ENCODE measurements around the gene KRTAP1-3.

Gene KRTAP1-3

DNA sequence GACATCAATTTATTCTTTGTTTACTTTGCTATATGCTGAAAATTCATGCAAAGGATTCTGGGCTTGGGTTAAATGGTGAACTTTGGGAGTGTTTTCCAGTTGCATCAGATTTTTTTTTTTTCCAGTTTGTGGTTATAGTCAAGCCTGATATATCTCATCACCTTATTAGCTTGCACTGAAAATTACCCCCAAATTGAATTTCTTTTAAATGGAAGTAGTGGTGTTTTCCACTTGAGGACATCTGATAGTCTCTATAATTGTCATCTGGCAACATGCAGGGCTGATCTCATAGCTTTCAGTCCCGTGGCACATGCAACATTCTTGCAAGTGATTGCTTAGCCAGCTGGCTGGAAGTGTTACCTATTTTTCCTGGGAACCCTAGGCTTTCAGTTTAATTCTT, 21.1 kb downstream of the KRTAP1-3 start:
- Histone ChIP-seq H3K79me1 (ENCODE audit: low read depth, low read length) (no peaks in the 10 kb centered on the region), H2AFZ (ENCODE audit: low read length) (no peak overlapping the region), H2AK5ac (ENCODE audit: low read depth, low read length) (no peak overlapping the region), H2BK5ac (ENCODE audit: low read length) (no peak overlapping the region), H3K9me3 (replicated peaks in 1 of 2; ENCODE audit: control insufficient read depth in 2 of 2, insufficient read depth in 1 of 2, low read depth in 1 of 2, low read length in 2 of 2) (no peaks in the 10 kb centered on the region), H3K4me3 (ENCODE audit: low read length in 2 of 2) (no peak overlapping the region), H4K91ac (ENCODE audit: low read depth, low read length, poor library complexity) (no peak overlapping the region), H3K27ac (replicated peaks; ENCODE audit: low read length) (no peak overlapping the region), H3K4ac (ENCODE audit: low read length) (no peak overlapping the region), H2BK15ac (ENCODE audit: low read length) (no peak overlapping the region), H3K9ac (ENCODE audit: low read depth, low read length, poor library complexity) (no peak overlapping the region), H2BK120ac (ENCODE audit: low read depth, low read length) (no peak overlapping the region), H3K4me1 (ENCODE audit: control insufficient read depth in 2 of 2, insufficient read depth in 1 of 2, low read depth in 1 of 2, low read length in 2 of 2) (peaks cover 0 to 4% of the 10 kb centered on the region in 2 donors), H3K36me3 (replicated peaks in 1 of 2; ENCODE audit: control insufficient read depth in 2 of 2, insufficient read depth in 2 of 2, low read length in 2 of 2) (no peaks in the 10 kb centered on the region), H3K18ac (ENCODE audit: low read length) (no peak overlapping the region), H3K23ac (ENCODE audit: low read depth, low read length, poor library complexity) (no peak overlapping the region), H3K4me2 (ENCODE audit: insufficient read depth, low read length, poor library complexity, severe bottlenecking) (no peak overlapping the region), H3K27me3 (ENCODE audit: control insufficient read depth in 3 of 3, insufficient read depth in 3 of 3, low read depth in 1 of 3, low read length in 3 of 3) (no peaks in the 10 kb centered on the region), H4K8ac (ENCODE audit: low read depth, low read length) (no peak overlapping the region), H3K14ac (ENCODE audit: low read length) (no peak overlapping the region), H2BK12ac (ENCODE audit: low read length) (no peak overlapping the region)
- DNase-seq (ENCODE audit: low spot score), result no peak
- no CpG with 5 or more reads among the region's 1 CpG for WGBS, 2 donors (ENCODE audit: extremely low coverage in 2 of 2, insufficient read length in 2 of 2, insufficient replicate concordance in 1 of 2)

DNA sequence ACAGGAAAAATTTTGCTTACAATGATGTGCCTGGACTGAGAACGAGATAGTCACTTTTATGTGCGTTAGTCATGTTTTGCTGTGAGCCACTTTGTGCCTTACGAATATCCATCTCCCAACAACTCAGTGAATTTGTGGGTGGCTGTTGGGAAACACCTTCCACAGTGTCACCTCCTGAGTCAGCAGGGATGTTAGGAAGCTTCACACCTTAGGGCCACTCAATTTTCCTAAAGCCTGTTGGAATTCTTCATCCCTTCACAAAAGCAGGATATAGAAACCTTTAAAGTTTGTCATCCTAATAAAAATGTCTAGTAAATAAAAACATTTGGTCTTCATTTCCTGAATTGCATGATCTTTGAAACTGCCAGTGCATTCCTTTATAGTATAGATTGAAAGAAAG, 21.5 kb downstream of the KRTAP1-3 start:
- WGBS, 2 donors (ENCODE audit: extremely low coverage in 2 of 2, insufficient read length in 2 of 2, insufficient replicate concordance in 1 of 2), result no CpG with 5 or more reads among the region's 3 CpGs
- no peak overlapping the region for H3K9ac ChIP-seq (ENCODE audit: low read depth, low read length, poor library complexity)
- H2BK12ac ChIP-seq (ENCODE audit: low read length), result no peak overlapping the region
- no peaks in the 10 kb centered on the region for H3K9me3 ChIP-seq (replicated peaks in 1 of 2; ENCODE audit: control insufficient read depth in 2 of 2, insufficient read depth in 1 of 2, low read depth in 1 of 2, low read length in 2 of 2)
- H4K8ac ChIP-seq (ENCODE audit: low read depth, low read length), result no peak overlapping the region
- no peak overlapping the region for H2AK5ac ChIP-seq (ENCODE audit: low read depth, low read length)
- H4K91ac ChIP-seq (ENCODE audit: low read depth, low read length, poor library complexity), result no peak overlapping the region
- H3K4me3 ChIP-seq (ENCODE audit: low read length in 2 of 2), result peak overlapping the region in 1 of 2 donors; percentile 25
- H3K4me1 ChIP-seq (ENCODE audit: control insufficient read depth in 2 of 2, insufficient read depth in 1 of 2, low read depth in 1 of 2, low read length in 2 of 2), result peaks cover 0 to 5% of the 10 kb centered on the region in 2 donors
- no peak overlapping the region for H2AFZ ChIP-seq (ENCODE audit: low read length)
- no peaks in the 10 kb centered on the region for H3K36me3 ChIP-seq (replicated peaks in 1 of 2; ENCODE audit: control insufficient read depth in 2 of 2, insufficient read depth in 2 of 2, low read length in 2 of 2)
- H3K4ac ChIP-seq (ENCODE audit: low read length), result no peak overlapping the region
- H2BK120ac ChIP-seq (ENCODE audit: low read depth, low read length), result no peak overlapping the region
- no peaks in the 10 kb centered on the region for H3K79me1 ChIP-seq (ENCODE audit: low read depth, low read length)
- no peaks in the 10 kb centered on the region for H3K27me3 ChIP-seq (ENCODE audit: control insufficient read depth in 3 of 3, insufficient read depth in 3 of 3, low read depth in 1 of 3, low read length in 3 of 3)
- H2BK5ac ChIP-seq (ENCODE audit: low read length), result no peak overlapping the region
- no peak overlapping the region for H3K27ac ChIP-seq (replicated peaks; ENCODE audit: low read length)
- no peak overlapping the region for H3K23ac ChIP-seq (ENCODE audit: low read depth, low read length, poor library complexity)
- no peak overlapping the region for H3K18ac ChIP-seq (ENCODE audit: low read length)
- H3K4me2 ChIP-seq (ENCODE audit: insufficient read depth, low read length, poor library complexity, severe bottlenecking), result no peak overlapping the region
- H2BK15ac ChIP-seq (ENCODE audit: low read length), result no peak overlapping the region
- H3K14ac ChIP-seq (ENCODE audit: low read length), result no peak overlapping the region
- DNase-seq (ENCODE audit: low spot score), result no peak

DNA sequence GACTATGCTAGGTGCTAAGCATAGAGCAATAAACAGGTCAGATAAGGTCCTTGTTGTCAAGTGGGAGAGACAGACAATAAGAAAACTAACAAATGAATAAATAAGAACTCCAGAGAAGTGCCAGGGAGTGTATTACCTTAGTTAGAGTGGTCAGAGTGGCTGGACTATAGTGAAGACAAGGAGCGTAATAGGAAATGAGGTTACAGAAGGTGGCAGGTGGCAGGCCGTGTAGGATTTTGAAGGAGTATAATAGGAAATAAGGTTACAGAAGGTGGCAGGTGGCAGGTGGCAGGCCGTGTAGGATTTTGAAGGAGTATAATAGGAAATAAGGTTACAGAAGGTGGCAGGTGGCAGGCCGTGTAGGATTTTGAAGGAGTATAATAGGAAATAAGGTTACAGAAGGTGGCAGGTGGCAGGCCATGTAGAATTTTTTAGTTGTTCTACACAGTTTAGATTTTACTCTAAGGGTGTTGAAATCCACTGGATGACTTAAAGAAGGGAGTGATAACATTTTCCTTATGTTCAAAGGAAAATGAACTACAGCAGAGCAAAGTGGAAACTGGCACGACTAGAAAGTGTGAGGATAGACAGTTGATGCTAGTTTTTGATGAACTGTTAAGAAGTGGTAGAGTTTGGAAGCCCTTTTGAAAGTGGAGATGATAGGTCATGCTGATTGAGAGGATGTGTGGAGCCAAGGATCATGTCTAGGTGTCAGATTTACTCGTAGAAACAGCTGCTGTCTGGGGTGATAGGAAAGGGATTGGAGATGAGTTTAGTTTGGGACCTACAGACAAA, 22.2 kb downstream of the KRTAP1-3 start:
- DNase-seq (ENCODE audit: low spot score), result no peak
- no peak overlapping the region for H2BK5ac ChIP-seq (ENCODE audit: low read length)
- peaks cover 0 to 5% of the 10 kb centered on the region in 2 donors for H3K4me1 ChIP-seq (ENCODE audit: control insufficient read depth in 2 of 2, insufficient read depth in 1 of 2, low read depth in 1 of 2, low read length in 2 of 2)
- no peaks in the 10 kb centered on the region for H3K27me3 ChIP-seq (ENCODE audit: control insufficient read depth in 3 of 3, insufficient read depth in 3 of 3, low read depth in 1 of 3, low read length in 3 of 3)
- H3K27ac ChIP-seq (replicated peaks; ENCODE audit: low read length), result no peak overlapping the region
- H3K18ac ChIP-seq (ENCODE audit: low read length), result no peak overlapping the region
- H3K36me3 ChIP-seq (replicated peaks in 1 of 2; ENCODE audit: control insufficient read depth in 2 of 2, insufficient read depth in 2 of 2, low read length in 2 of 2), result no peaks in the 10 kb centered on the region
- no peak overlapping the region for H3K9ac ChIP-seq (ENCODE audit: low read depth, low read length, poor library complexity)
- H3K4ac ChIP-seq (ENCODE audit: low read length), result no peak overlapping the region
- peak overlapping the region in 1 of 2 donors; percentile 25 for H3K4me3 ChIP-seq (ENCODE audit: low read length in 2 of 2)
- H4K8ac ChIP-seq (ENCODE audit: low read depth, low read length), result no peak overlapping the region
- H3K14ac ChIP-seq (ENCODE audit: low read length), result no peak overlapping the region
- 100% methylated on average over 1 of the region's 6 CpGs; no CpG with 5 or more reads in 1 of the 2 donors for WGBS, 2 donors (ENCODE audit: extremely low coverage in 2 of 2, insufficient read length in 2 of 2, insufficient replicate concordance in 1 of 2)
- H2BK12ac ChIP-seq (ENCODE audit: low read length), result no peak overlapping the region
- no peak overlapping the region for H2BK120ac ChIP-seq (ENCODE audit: low read depth, low read length)
- H3K79me1 ChIP-seq (ENCODE audit: low read depth, low read length), result no peaks in the 10 kb centered on the region
- H2AFZ ChIP-seq (ENCODE audit: low read length), result no peak overlapping the region
- no peak overlapping the region for H2BK15ac ChIP-seq (ENCODE audit: low read length)
- H4K91ac ChIP-seq (ENCODE audit: low read depth, low read length, poor library complexity), result no peak overlapping the region
- H3K4me2 ChIP-seq (ENCODE audit: insufficient read depth, low read length, poor library complexity, severe bottlenecking), result no peak overlapping the region
- H2AK5ac ChIP-seq (ENCODE audit: low read depth, low read length), result no peak overlapping the region
- H3K23ac ChIP-seq (ENCODE audit: low read depth, low read length, poor library complexity), result no peak overlapping the region
- no peaks in the 10 kb centered on the region for H3K9me3 ChIP-seq (replicated peaks in 1 of 2; ENCODE audit: control insufficient read depth in 2 of 2, insufficient read depth in 1 of 2, low read depth in 1 of 2, low read length in 2 of 2)

DNA sequence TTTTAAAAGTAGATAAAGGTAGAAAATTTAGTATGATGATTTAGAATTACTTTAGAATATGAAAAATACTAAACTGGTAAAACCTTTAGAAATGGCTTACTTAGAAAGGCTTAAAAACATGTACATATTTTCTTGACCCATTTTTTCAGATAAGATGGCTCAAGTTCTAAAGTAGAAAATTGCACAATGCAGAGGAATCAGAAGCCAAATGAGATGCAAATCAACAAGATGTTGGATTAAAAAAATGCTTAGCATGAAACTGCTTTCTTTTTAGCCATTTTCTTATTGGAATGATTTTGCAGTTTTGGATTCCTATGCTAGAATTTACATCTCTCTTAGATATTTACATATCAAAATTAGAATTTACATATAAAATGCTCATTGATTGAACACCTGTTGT, 24.2 kb downstream of the KRTAP1-3 start:
- no peaks in the 10 kb centered on the region for H3K27me3 ChIP-seq (ENCODE audit: control insufficient read depth in 3 of 3, insufficient read depth in 3 of 3, low read depth in 1 of 3, low read length in 3 of 3)

More for the DNA sequence above, 24.2 kb downstream of the KRTAP1-3 start:
- Histone ChIP-seq H3K18ac (ENCODE audit: low read length) (no peak overlapping the region), H2BK120ac (ENCODE audit: low read depth, low read length) (no peak overlapping the region), H4K91ac (ENCODE audit: low read depth, low read length, poor library complexity) (no peak overlapping the region), H2BK5ac (ENCODE audit: low read length) (no peak overlapping the region), H3K4ac (ENCODE audit: low read length) (no peak overlapping the region), H3K27ac (replicated peaks; ENCODE audit: low read length) (no peak overlapping the region), H2AFZ (ENCODE audit: low read length) (no peak overlapping the region), H3K9me3 (replicated peaks in 1 of 2; ENCODE audit: control insufficient read depth in 2 of 2, insufficient read depth in 1 of 2, low read depth in 1 of 2, low read length in 2 of 2) (peaks cover 0 to 3% of the 10 kb centered on the region in 2 donors), H2AK5ac (ENCODE audit: low read depth, low read length) (no peak overlapping the region), H2BK12ac (ENCODE audit: low read length) (no peak overlapping the region), H3K4me2 (ENCODE audit: insufficient read depth, low read length, poor library complexity, severe bottlenecking) (no peak overlapping the region), H3K9ac (ENCODE audit: low read depth, low read length, poor library complexity) (no peak overlapping the region), H3K14ac (ENCODE audit: low read length) (no peak overlapping the region), H4K8ac (ENCODE audit: low read depth, low read length) (no peak overlapping the region), H3K36me3 (replicated peaks in 1 of 2; ENCODE audit: control insufficient read depth in 2 of 2, insufficient read depth in 2 of 2, low read length in 2 of 2) (no peaks in the 10 kb centered on the region), H3K79me1 (ENCODE audit: low read depth, low read length) (no peaks in the 10 kb centered on the region), H3K4me3 (ENCODE audit: low read length in 2 of 2) (no peak overlapping the region), H2BK15ac (ENCODE audit: low read length) (no peak overlapping the region), H3K23ac (ENCODE audit: low read depth, low read length, poor library complexity) (no peak overlapping the region), H3K4me1 (ENCODE audit: control insufficient read depth in 2 of 2, insufficient read depth in 1 of 2, low read depth in 1 of 2, low read length in 2 of 2) (peaks cover 0 to 5% of the 10 kb centered on the region in 2 donors)
- no peak for DNase-seq (ENCODE audit: low spot score)

All from neuronal stem cell (in vitro differentiated cells).